ENCODE data around the gene SECTM1.
"Not testable (repeated sequence)": the region's sequence is repeated elsewhere in the genome, so short reads cannot be mapped to it uniquely, and the experiment has no call there.

SECTM1 gene

DNA sequence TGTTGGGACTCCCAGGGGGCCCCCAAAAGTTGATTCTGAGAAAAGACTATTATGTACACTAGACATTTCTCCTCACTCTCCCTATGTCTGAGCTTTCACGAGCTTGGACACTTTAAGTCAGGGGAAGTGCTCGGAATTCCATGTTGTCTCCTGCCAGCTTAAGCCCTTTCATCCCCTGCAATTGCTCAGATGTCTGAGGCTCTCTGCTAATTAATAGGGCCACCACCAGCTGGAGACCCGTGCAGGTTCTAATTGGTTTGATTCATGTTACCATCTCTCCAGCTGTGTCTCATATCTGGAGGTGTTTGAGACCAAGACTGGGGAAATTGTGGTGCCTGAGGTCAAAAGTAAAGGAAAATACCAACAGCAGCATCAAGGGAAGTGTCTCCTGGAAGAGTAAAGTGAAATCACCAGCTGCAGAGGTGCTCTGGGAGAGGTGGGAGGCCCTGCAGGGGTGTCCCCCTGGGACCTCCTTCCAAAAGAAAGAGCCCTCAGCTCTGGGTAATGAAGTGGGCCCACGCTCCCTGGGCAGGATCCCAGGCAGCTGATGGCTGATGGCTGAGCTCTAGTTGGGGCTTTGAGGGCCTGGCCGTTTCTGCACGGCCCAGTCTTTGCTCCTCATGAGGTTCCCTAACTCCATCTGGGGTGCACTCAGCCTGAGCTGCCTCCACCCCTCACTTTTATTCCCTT is 32.2 kb upstream of the SECTM1 start:
- CTCF ChIA-PET: interaction anchor here (0.9 to 2.3 kb wide), 7 partner anchors 9 to 189 kb away, joined by 3 to 9 read pairs (median 4); no protein-coding TSS in a partner anchor
- POLR2A ChIA-PET: no interaction called here
- DNase-seq (ENCODE audit: extremely low spot score): no peak
- TF ChIP-seq, protein P1, sequence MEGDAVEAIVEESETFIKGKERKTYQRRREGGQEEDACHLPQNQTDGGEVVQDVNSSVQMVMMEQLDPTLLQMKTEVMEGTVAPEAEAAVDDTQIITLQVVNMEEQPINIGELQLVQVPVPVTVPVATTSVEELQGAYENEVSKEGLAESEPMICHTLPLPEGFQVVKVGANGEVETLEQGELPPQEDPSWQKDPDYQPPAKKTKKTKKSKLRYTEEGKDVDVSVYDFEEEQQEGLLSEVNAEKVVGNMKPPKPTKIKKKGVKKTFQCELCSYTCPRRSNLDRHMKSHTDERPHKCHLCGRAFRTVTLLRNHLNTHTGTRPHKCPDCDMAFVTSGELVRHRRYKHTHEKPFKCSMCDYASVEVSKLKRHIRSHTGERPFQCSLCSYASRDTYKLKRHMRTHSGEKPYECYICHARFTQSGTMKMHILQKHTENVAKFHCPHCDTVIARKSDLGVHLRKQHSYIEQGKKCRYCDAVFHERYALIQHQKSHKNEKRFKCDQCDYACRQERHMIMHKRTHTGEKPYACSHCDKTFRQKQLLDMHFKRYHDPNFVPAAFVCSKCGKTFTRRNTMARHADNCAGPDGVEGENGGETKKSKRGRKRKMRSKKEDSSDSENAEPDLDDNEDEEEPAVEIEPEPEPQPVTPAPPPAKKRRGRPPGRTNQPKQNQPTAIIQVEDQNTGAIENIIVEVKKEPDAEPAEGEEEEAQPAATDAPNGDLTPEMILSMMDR (IDR thresholded peaks at IDR 0.05; ENCODE audit: control extremely low read depth, extremely low read depth, low read depth, missing control alignments): no peak

DNA sequence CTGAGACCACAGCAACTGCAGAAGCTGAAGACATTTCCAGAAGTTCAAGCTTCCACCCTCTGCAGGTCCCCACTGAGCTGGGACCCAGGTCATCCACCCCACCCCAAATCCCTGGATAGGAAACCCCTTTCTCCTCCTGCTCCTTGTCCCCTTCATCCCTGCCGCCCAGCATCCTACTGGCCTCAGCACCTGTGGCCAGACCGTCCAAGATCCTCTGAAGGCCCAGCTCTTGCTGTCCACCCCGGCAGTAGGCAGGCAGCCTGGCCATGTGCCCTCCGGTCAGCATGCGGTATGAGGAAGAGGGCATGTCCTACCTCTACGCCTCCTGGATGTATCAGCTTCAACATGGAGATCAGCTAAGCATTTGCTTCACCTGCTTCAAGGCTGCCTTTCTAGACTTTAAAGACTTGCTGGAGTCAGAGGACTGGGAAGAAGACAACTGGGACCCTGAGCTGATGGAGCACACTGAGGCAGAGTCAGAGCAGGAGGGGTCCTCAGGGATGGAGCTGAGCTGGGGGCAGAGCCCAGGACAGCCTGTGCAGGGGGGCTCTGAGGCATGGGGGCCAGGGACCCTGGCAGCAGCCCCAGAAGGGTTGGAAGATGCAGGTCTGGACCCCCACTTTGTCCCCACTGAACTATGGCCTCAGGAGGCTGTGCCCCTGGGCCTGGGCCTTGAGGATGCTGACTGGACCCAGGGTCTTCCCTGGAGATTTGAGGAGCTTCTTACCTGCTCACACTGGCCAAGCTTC is 28.5 kb upstream of the SECTM1 start:
- TF ChIP-seq, protein P1 (IDR thresholded peaks at IDR 0.05; ENCODE audit: control extremely low read depth, extremely low read depth, low read depth, missing control alignments): no peak
- no peak for DNase-seq (ENCODE audit: extremely low spot score)
- ChIA-PET POLR2A (no interaction called here), CTCF (interaction anchor here (0.8 to 3.2 kb wide), 6 partner anchors 8 to 165 kb away, joined by 3 to 14 read pairs (median 4); no protein-coding TSS in a partner anchor)

DNA sequence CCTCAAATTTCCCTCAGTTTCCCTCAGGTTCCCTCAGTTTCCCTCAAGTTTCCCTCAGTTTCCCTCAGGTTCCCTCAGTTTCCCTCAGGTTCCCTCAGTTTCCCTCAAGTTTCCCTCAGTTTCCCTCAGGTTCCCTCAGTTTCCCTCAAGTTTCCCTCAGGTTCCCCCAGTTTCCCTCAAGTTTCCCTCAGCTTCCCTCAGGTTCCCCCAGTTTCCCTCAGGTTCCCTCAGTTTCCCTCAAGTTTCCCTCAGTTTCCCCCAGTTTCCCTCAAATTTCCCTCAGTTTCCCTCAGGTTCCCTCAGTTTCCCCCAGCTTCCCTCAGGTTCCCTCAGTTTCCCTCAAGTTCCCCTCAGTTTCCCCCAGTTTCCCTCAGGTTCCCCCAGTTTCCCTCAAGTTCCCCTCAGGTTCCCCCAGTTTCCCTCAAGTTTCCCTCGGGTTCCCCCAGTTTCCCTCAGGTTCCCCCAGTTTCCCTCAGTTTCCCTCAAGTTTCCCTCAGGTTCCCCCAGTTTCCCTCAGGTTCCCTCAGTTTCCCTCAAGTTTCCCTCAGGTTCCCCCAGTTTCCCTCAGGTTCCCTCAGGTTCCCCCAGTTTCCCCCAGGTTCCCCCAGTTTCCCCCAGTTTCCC is 26.0 kb upstream of the SECTM1 start:
- POLR2A ChIA-PET; DNase-seq (ENCODE audit: extremely low spot score): not testable (repeated sequence)
- CTCF ChIA-PET: interaction anchor here (2.6 kb wide), 1 partner anchor 11 kb away, joined by 9 read pairs; no protein-coding TSS in a partner anchor

DNA sequence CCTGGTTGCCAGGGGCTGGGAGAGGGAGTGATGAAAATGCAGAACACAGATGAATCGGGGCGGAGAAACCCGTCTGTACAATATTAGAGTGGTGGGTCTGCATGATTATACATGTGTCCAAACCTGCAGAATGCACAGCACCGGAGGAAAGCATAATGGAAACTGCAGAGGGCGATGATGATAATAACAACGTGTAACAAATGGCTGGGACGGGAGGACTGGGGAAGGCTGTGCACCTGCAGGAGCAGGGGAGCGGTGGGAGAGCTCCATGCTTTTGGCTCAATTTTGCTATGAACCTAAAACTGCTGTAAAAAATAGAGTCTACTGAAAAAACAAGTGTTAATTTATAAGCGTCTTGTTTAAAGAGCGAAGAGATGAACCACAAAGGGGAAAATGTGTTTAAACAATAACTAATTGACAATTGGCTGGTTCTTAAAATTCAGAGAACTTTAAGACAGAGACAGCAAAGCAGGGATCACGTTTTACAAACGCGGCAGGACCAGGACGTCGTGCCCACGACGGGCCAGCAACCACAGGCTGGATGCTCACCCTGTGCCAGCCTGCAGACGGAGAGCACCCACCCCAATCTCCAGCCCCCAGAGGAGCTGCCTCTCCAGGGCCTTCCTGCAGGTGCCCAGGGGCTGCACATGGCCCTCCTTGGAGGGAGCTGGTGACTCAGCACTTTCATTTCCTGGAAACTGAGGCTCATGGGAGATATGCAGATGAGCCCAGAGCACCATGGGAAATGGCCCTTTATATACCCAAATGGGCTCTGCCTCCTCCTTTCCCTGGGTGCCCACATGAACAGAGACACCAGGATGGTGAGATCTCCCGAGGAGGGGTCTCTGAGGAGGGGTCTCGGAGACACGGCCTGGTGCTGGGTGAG is 25.1 kb upstream of the SECTM1 start, which contains the start of gene TEX19:
TEX19 (plus strand) TSS at position 783 of the 886 bp plus-strand sequence. CDS start 2,904 bp downstream, outside the sequence.
- TF ChIP-seq, protein P1 (IDR thresholded peaks at IDR 0.05; ENCODE audit: control extremely low read depth, extremely low read depth, low read depth, missing control alignments): no peak
- DNase-seq (ENCODE audit: extremely low spot score): no peak
- POLR2A ChIA-PET: no interaction called here
- CTCF ChIA-PET: interaction anchor here (2.6 kb wide), 1 partner anchor 10 kb away, joined by 9 read pairs; no protein-coding TSS in a partner anchor

DNA sequence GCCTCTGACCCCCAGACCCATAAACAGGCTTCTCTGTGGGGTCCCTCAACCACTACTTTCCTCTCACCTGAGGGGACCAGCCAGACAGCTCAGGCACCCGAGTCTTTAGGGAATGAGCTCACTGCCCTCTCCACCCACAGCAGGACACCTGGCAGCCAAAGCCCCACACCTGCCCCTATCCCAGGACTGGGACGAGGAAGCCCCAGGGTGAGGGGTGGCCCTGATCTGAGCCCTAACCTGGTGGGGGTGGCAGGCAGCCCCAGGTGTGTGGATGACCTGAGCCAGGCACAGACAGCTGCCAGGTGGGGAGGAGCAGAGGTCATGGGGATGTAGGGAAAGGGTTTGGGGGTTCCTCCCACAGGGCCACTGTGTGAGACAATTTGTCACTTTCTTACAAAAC is 23.8 kb upstream of the SECTM1 start:
- no peak for DNase-seq (ENCODE audit: extremely low spot score)
- TF ChIP-seq, protein P1 (IDR thresholded peaks at IDR 0.05; ENCODE audit: control extremely low read depth, extremely low read depth, low read depth, missing control alignments): no peak
- ChIA-PET CTCF (interaction anchor here (1.1 to 2.6 kb wide), 4 partner anchors 9 to 53 kb away, joined by 3 to 9 read pairs (median 4); no protein-coding TSS in a partner anchor), POLR2A (no interaction called here)

DNA sequence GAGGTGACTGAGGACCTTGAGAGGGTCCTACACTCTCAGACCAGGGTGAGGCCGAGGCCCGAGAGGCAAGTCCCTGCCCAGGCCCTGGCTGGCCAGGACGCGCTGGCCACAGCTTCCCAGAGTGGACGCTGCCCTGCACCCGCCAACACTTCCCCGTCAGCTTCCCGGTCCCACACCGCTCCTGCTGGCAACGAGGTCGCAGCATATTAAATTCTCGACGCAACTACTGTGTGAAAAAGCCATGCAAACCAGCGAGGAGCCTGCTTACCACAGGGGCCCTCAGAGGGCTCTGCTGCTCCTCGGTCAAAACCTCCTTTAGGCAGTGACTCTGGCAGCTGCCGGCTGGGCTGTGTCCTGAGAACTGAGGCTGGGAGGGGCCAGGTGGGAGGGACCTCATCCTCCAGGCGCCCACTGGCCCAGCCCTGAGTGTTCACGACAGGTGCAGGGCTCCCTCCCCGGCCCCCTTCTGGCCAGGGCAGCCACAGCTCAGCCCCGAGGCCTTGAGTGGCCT is 23.3 kb upstream of the SECTM1 start:
- TF ChIP-seq, protein P1 (IDR thresholded peaks at IDR 0.05; ENCODE audit: control extremely low read depth, extremely low read depth, low read depth, missing control alignments): no peak
- no peak for DNase-seq (ENCODE audit: extremely low spot score)
- POLR2A ChIA-PET: no interaction called here
- CTCF ChIA-PET: interaction anchor here (0.9 to 2.6 kb wide), 6 partner anchors 8 to 53 kb away, joined by 3 to 9 read pairs (median 4); no protein-coding TSS in a partner anchor
